ENCODE data around the gene PSMB11.

DNA sequence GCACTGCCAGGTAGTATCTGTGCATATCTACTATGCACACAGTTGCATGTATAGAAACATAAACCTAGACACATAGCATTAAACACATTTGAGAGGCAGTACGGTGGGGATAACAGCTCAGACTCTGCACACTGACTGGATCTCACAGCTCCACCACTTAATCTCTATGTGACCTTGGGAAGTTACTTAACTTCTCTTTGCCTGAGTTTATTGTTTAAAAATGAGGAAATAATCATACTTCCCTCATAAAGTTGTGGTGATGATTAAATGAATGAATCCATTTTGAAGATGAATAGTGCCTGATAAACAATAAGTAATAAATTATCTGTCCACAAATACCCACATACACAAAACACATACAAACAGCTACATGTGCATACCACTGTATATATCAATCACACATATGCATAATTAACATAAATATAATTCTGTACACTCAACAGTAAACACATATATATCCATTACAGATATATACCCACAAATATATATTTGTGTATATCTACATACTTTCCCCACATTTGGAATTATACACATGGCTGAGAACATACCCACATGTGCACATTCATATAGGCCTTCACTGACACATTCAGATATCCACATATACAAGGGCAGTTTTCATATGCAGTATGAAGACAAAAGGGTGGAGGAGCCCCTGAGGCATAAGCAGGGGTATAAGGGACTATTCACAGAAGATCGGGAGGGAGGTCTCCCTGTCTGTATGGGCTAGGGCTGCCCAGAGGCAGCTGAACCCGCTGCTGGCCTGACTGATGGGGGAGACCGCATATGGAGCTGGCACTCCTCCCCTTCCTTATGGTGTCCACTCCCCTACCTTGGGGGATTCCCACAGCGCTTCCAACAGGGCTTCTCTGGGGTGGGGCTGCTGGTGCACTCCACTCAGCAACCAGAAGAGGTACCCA, 9.4 kb downstream of the PSMB11 start:
- TF ChIP-seq POLR2A (IDR thresholded peaks at IDR 0.05) = no peak
- TF ChIP-seq, protein P1, sequence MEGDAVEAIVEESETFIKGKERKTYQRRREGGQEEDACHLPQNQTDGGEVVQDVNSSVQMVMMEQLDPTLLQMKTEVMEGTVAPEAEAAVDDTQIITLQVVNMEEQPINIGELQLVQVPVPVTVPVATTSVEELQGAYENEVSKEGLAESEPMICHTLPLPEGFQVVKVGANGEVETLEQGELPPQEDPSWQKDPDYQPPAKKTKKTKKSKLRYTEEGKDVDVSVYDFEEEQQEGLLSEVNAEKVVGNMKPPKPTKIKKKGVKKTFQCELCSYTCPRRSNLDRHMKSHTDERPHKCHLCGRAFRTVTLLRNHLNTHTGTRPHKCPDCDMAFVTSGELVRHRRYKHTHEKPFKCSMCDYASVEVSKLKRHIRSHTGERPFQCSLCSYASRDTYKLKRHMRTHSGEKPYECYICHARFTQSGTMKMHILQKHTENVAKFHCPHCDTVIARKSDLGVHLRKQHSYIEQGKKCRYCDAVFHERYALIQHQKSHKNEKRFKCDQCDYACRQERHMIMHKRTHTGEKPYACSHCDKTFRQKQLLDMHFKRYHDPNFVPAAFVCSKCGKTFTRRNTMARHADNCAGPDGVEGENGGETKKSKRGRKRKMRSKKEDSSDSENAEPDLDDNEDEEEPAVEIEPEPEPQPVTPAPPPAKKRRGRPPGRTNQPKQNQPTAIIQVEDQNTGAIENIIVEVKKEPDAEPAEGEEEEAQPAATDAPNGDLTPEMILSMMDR (IDR thresholded peaks at IDR 0.05) = no peak

All from uterus (tissue), 2 donors.